ENCODE results near the gene MEIOC. TPM values are rescaled to one million over a fixed set of nuclear protein-coding genes. Genes with fewer than 3 reads are reported as not detected.
A peak's percentile ranks its signal among the peaks of the same experiment; 100 is the strongest.

The MEIOC gene
- total and polyA plus RNA-seq, 8 donors, result 0.91 to 1.6 (median 1.2) TPM; not detected in 2

- DNase-seq, result no peak
- intact Hi-C loops (cut with DNase I), result no loop called here
- Histone ChIP-seq H3K4me1 (peaks cover 0 to 10% of the 10 kb centered on the region in 2 donors), H3K27me3 (peaks cover 36 to 86% of the 10 kb centered on the region in 2 donors), H3K27ac (no peak overlapping the region), H3K4me3 (no peak overlapping the region), H3K9me3 (no peaks in the 10 kb centered on the region), H3K36me3 (no peaks in the 10 kb centered on the region)
- no peak for TF ChIP-seq CTCF (IDR thresholded peaks at IDR 0.05)
- ATAC-seq, result no peak
Measured at GRCh38 chr17:44653954-44654353, 2.3 kb upstream of the MEIOC start.

- no peak overlapping the region for H3K4me3 ChIP-seq
- ATAC-seq, result no peak
- no peak overlapping the region for H3K27ac ChIP-seq
- no peak for TF ChIP-seq CTCF (IDR thresholded peaks at IDR 0.05)
- H3K9me3 ChIP-seq, result no peaks in the 10 kb centered on the region
- DNase-seq, result no peak
- intact Hi-C loops (cut with DNase I), result no loop called here
- no peaks in the 10 kb centered on the region for H3K36me3 ChIP-seq
- peaks cover 12 to 33% of the 10 kb centered on the region in 2 donors for H3K27me3 ChIP-seq
- peaks cover 0 to under 1% of the 10 kb centered on the region in 2 donors for H3K4me1 ChIP-seq
Measured at GRCh38 chr17:44661835-44662234, 5.6 kb downstream of the MEIOC start.

GRCh38 chr17:44663095-44663494 lies 6.8 kb downstream of the MEIOC start:
- TF ChIP-seq CTCF (IDR thresholded peaks at IDR 0.05), result no peak
- H3K9me3 ChIP-seq, result no peaks in the 10 kb centered on the region
- H3K4me3 ChIP-seq, result no peak overlapping the region
- no peaks in the 10 kb centered on the region for H3K36me3 ChIP-seq
- ATAC-seq, result no peak
- intact Hi-C loops (cut with DNase I), result no loop called here
- peaks cover 0 to 20% of the 10 kb centered on the region in 2 donors for H3K27me3 ChIP-seq
- no peaks in the 10 kb centered on the region for H3K4me1 ChIP-seq
- no peak overlapping the region for H3K27ac ChIP-seq
- no peak for DNase-seq

- Histone ChIP-seq H3K27me3 (peaks cover 0 to 10% of the 10 kb centered on the region in 2 donors), H3K4me1 (no peaks in the 10 kb centered on the region), H3K9me3 (no peaks in the 10 kb centered on the region), H3K36me3 (no peaks in the 10 kb centered on the region), H3K27ac (no peak overlapping the region), H3K4me3 (no peak overlapping the region)
- no peak for TF ChIP-seq CTCF (IDR thresholded peaks at IDR 0.05)
- intact Hi-C loops (cut with DNase I), result no loop called here
- no peak for ATAC-seq
- no peak for DNase-seq
Measured at GRCh38 chr17:44664867-44665266, 8.6 kb downstream of the MEIOC start.

GRCh38 chr17:44666006-44666405 lies 9.7 kb downstream of the MEIOC start:
- DNase-seq, result peak in 2 of 4 donors; percentile 22 to 39
- no peak for ATAC-seq
- no peak for TF ChIP-seq CTCF (IDR thresholded peaks at IDR 0.05)
- intact Hi-C loops (cut with DNase I), result no loop called here
- H3K4me1 ChIP-seq, result no peaks in the 10 kb centered on the region
- H3K36me3 ChIP-seq, result no peaks in the 10 kb centered on the region
- H3K9me3 ChIP-seq, result no peaks in the 10 kb centered on the region
- H3K27ac ChIP-seq, result no peak overlapping the region
- no peak overlapping the region for H3K4me3 ChIP-seq
- H3K27me3 ChIP-seq, result peaks cover 0 to 6% of the 10 kb centered on the region in 2 donors

Measured in left lung (tissue), 10 donors.